Thoracic aorta (tissue), 2 donors: ENCODE measurements around the gene RABL6. TPM values are rescaled to one million over a fixed set of nuclear protein-coding genes. Genes with fewer than 3 reads are reported as not detected.

ENCODE experiments used
- ATAC-seq: fragments of 150-250 bp; one replicate; pipeline ENCODE4 v1.8.0; 2017; ENCODE audit warnings: low read depth; ENCODE audit not compliant: insufficient number of reproducible peaks, low FRiP score
- DNase-seq: peaks from one replicate; pipeline ENCODE4 v3.0.0-alpha.2; 2020; ENCODE audit warnings: low spot score
- H3K27ac ChIP-seq, 2 donors: fragments of 200-600 bp; sonication (generic); 1 replicate in 1 of 2; 2 replicates in 1 of 2; pipeline ENCODE4 v1.5.1; 2016; ENCODE audit warnings: mild to moderate bottlenecking in 2 of 2, moderate library complexity in 2 of 2
- H3K27me3 ChIP-seq: fragments of 200-600 bp; sonication (generic); replicated peaks from 2 replicates; pipeline ENCODE4 v1.6.0; 2016; ENCODE audit warnings: mild to moderate bottlenecking; ENCODE audit not compliant: insufficient read depth
- H3K36me3 ChIP-seq: fragments of 200-600 bp; sonication (generic); one replicate; pipeline ENCODE4 v1.5.1; 2016
- H3K4me1 ChIP-seq, 2 donors: fragments of 200-600 bp; sonication (generic); 1 replicate in 1 of 2; 2 replicates in 1 of 2; pipeline versions ENCODE4 v1.5.1 to v1.6.0; 2016; ENCODE audit warnings: low read depth in 2 of 2, mild to moderate bottlenecking in 1 of 2; ENCODE audit not compliant: control insufficient read depth in 1 of 2
- H3K4me3 ChIP-seq: fragments of 200-600 bp; sonication (generic); 2 replicates; pipeline ENCODE4 v1.5.1; 2016; ENCODE audit warnings: mild to moderate bottlenecking
- H3K9me3 ChIP-seq: fragments of 200-600 bp; sonication (generic); 2 replicates; pipeline ENCODE4 v1.5.1; 2016
- CTCF ChIP-seq: fragments of 200-600 bp; sonication (generic); IDR thresholded peaks from one replicate; pipeline ENCODE4 v1.5.1; 2019; ENCODE audit warnings: antibody characterized with exemption
- total RNA-seq, 2 donors: library from RNA; depleted of rRNA; stranded (reverse); fragments of >200 nt; gene quantifications; one replicate each; pipeline versions ENCODE4 v1.1.0 to v1.2.3, GENCODE V29; 2016

RABL6 gene
- total RNA-seq, 2 donors from 2014 or later, result 61.7 to 86.2 TPM

DNA sequence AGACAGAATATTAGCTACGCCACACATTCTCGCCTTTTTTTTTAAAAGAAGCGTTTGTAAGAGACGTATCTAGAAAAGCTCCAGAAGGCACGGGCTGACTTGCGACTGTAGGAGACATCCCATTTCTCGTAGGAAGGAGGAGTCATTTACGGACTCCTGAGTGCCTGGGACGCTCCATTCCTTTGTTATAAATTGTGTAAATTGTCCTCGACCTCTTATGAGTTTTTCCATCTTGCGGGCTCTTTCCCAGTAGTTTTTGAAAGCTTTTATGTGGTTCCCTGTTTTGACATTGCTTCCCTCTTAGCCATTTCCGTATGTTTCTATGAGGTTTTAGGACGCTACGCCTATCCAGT is 1.0 kb downstream of the RABL6 start:
- Histone ChIP-seq H3K27ac (no peak overlapping the region), H3K4me3 (peak overlapping the region; percentile 99), H3K36me3 (no peaks in the 10 kb centered on the region), H3K27me3 (no peaks in the 10 kb centered on the region), H3K9me3 (no peaks in the 10 kb centered on the region), H3K4me1 (peaks cover 24 to 36% of the 10 kb centered on the region in 2 donors)
- ATAC-seq, result no peak
- TF ChIP-seq CTCF, result no peak
- DNase-seq, result no peak

GRCh38 chr9:136814725-136815421 is 7.1 kb downstream of the RABL6 start:
- Histone ChIP-seq H3K4me3 (no peak overlapping the region), H3K27ac (no peak overlapping the region), H3K4me1 (peaks cover 4 to 10% of the 10 kb centered on the region in 2 donors), H3K27me3 (no peaks in the 10 kb centered on the region), H3K9me3 (no peaks in the 10 kb centered on the region), H3K36me3 (peaks cover 7% of the 10 kb centered on the region)
- TF ChIP-seq CTCF, result no peak
- DNase-seq (no peak), ATAC-seq (no peak)

GRCh38 chr9:136815422-136815782 is 7.7 kb downstream of the RABL6 start:
- H3K4me1 ChIP-seq, result peaks cover 0 to 6% of the 10 kb centered on the region in 2 donors
- H3K4me3 ChIP-seq, result no peak overlapping the region
- H3K9me3 ChIP-seq, result no peaks in the 10 kb centered on the region
- H3K27me3 ChIP-seq, result no peaks in the 10 kb centered on the region
- H3K36me3 ChIP-seq, result peaks cover 7% of the 10 kb centered on the region
- ATAC-seq (no peak), DNase-seq (no peak)
- TF ChIP-seq CTCF, result no peak
- no peak overlapping the region for H3K27ac ChIP-seq

- Histone ChIP-seq H3K4me3 (peak overlapping the region; percentile 68), H3K27me3 (no peaks in the 10 kb centered on the region), H3K9me3 (no peaks in the 10 kb centered on the region), H3K27ac (no peak overlapping the region), H3K4me1 (peaks cover 3 to 11% of the 10 kb centered on the region in 2 donors), H3K36me3 (peaks cover 19% of the 10 kb centered on the region)
- no peak for TF ChIP-seq CTCF
- DNase-seq (no peak), ATAC-seq (no peak)
These were observed 13.4 kb downstream of the RABL6 start for GRCh38 chr9:136820971-136821825.

DNA sequence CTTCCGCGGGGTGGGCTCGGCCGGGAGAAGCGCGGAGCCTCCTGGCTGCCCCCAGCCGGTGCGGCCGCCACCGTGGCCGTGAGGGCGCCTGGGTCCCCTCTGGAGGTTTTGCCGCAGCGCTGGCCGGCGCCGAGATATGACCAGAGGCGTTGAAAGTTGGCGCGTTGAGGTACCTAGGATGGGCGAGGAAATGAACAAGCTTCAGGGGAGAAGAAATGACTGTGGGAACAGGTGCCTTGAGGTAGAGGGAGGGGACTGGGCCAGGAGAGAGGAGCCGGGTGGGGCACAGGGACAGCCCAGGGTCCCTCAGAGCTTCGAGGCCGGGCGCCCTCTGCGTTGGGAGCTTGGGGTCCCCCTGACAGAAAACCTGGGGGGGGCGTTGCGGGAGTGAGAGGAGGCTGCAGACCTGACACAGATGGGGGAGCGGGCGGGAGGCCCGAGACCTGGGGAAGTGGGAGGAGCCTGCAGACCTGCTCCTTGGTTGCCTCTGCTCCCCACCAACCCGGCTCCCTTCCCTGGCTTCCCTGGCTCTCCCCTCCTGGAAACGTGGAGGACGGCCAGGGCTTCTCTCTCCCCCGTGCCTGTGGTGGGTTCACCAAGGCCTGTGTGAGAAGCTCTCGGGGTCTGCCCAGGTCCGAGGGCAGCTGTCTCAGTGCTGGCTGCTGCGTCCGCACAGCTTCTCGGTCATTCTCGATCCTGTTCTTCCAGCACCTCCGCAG is 14.2 kb downstream of the RABL6 start:
- ATAC-seq (no peak), DNase-seq (no peak)
- H3K27ac ChIP-seq, result no peak overlapping the region
- H3K4me3 ChIP-seq, result peak overlapping the region; percentile 68
- no peak for TF ChIP-seq CTCF
- peaks cover 23% of the 10 kb centered on the region for H3K36me3 ChIP-seq
- H3K9me3 ChIP-seq, result no peaks in the 10 kb centered on the region
- H3K27me3 ChIP-seq, result no peaks in the 10 kb centered on the region
- H3K4me1 ChIP-seq, result peaks cover 3 to 11% of the 10 kb centered on the region in 2 donors
